ENCODE measurements around the gene HOXB2. TPM values are rescaled to one million over a fixed set of nuclear protein-coding genes. Genes with fewer than 3 reads are reported as not detected.

HOXB2 gene
- 0.31 to 0.64 TPM (median 0.49 TPM) in 5 replicates for total RNA-seq (2022; extraction: Qiagen RNA extraction)

GRCh38 chr17:48545022-48545375 is at the start of gene HOXB2:
Gene HOXB2 (minus strand): TSS chr17:48545109. CDS start chr17:48544911, 198 bp downstream.

GRCh38 chr17:48593126-48593829 is 48.4 kb upstream of the HOXB2 start, which contains the start of gene HOXB5:
Gene HOXB5 (minus strand): TSS chr17:48593779. CDS start chr17:48593682, 97 bp downstream.

GRCh38 chr17:48589831-48590606 is 45.1 kb upstream of the HOXB2 start, which contains the start of gene HOXB3:
Gene HOXB3 (minus strand): TSS chr17:48590241. CDS start chr17:48552474, 37,767 bp downstream.

GRCh38 chr17:48577946-48578615 is 33.2 kb upstream of the HOXB2 start, which contains the start of gene HOXB4:
Gene HOXB4 (minus strand): TSS chr17:48578350. CDS start chr17:48578319, 31 bp downstream.

GRCh38 chr17:48530887-48531272 is 14.0 kb downstream of the HOXB2 start, which contains the start of gene HOXB1:
Gene HOXB1 (minus strand): TSS chr17:48531011. CDS start chr17:48530904, 107 bp downstream.

Other genes starting within 250 kb of the HOXB2 start
- 0.12 TPM in 1 of 5 replicates, not detected in the others for gene SKAP1, start 114.9 kb downstream of the HOXB2 start, total RNA-seq (2022; extraction: Qiagen RNA extraction)
- gene HOXB1, start 14.1 kb downstream of the HOXB2 start, total RNA-seq (2022; extraction: Qiagen RNA extraction): not detected in 5 replicates
- 0.11 to 0.17 TPM (median 0.12 TPM) in 5 replicates for gene HOXB4, start 33.2 kb upstream of the HOXB2 start, total RNA-seq (2022; extraction: Qiagen RNA extraction)
- gene HOXB3, start 45.1 kb upstream of the HOXB2 start, total RNA-seq (2022; extraction: Qiagen RNA extraction): 4.4 to 5.7 TPM (median 4.7 TPM) in 5 replicates
- gene HOXB5, start 48.7 kb upstream of the HOXB2 start, total RNA-seq (2022; extraction: Qiagen RNA extraction): 1.2 to 2.3 TPM (median 2.1 TPM) in 5 replicates
- 3.5 to 5.2 TPM (median 4.3 TPM) in 5 replicates for gene HOXB6, start 59.9 kb upstream of the HOXB2 start, total RNA-seq (2022; extraction: Qiagen RNA extraction)
- 29.4 to 32.5 TPM (median 32.2 TPM) in 5 replicates for gene HOXB7, start 65.9 kb upstream of the HOXB2 start, total RNA-seq (2022; extraction: Qiagen RNA extraction)
- 5.5 to 7.1 TPM (median 6.0 TPM) in 5 replicates for gene HOXB8, start 70.2 kb upstream of the HOXB2 start, total RNA-seq (2022; extraction: Qiagen RNA extraction)
- 6.4 to 7.2 TPM (median 6.9 TPM) in 5 replicates for gene HOXB9, start 81.2 kb upstream of the HOXB2 start, total RNA-seq (2022; extraction: Qiagen RNA extraction)
- gene PRAC1, start 177.4 kb upstream of the HOXB2 start, total RNA-seq (2022; extraction: Qiagen RNA extraction): not detected in 5 replicates
- not detected in 5 replicates for gene PRAC2, start 178.1 kb upstream of the HOXB2 start, total RNA-seq (2022; extraction: Qiagen RNA extraction)
- gene HOXB13, start 183.6 kb upstream of the HOXB2 start, total RNA-seq (2022; extraction: Qiagen RNA extraction): 1.8 to 2.1 TPM (median 2.0 TPM) in 5 replicates

Measured in A549 treated with AZD2906 at 1 μM for 4 hours (cell line).